Activated CD8-positive, alpha-beta memory T cell treated with anti-CD3 and anti-CD28 coated beads for 24 hours (primary cell): ENCODE results near the gene DNAAF9.

Experiments
- DNase-seq: peaks from one replicate; pipeline ENCODE4 v3.0.0-alpha.2; 2020

DNAAF9 gene

DNA sequence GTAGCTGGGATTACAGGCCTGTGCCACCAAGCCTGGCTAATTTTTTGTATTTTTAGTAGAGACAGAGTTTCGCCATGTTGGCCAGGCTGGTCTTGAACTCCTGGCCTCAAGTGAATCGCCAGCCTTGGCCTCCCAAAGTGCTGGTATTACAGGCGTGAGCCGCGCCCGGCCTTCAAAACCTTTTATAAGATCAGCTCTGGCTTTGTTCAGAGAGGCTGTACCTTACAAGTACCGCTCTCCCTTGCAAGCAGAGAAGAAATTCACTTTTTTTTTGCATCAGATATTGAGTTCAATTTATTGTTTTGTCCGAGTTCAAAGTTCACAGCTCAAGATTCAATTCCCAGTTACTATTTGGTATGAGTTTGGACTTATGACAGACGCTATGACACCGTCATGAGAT lies 1.9 kb upstream of the DNAAF9 start:
- no peak for DNase-seq

DNA sequence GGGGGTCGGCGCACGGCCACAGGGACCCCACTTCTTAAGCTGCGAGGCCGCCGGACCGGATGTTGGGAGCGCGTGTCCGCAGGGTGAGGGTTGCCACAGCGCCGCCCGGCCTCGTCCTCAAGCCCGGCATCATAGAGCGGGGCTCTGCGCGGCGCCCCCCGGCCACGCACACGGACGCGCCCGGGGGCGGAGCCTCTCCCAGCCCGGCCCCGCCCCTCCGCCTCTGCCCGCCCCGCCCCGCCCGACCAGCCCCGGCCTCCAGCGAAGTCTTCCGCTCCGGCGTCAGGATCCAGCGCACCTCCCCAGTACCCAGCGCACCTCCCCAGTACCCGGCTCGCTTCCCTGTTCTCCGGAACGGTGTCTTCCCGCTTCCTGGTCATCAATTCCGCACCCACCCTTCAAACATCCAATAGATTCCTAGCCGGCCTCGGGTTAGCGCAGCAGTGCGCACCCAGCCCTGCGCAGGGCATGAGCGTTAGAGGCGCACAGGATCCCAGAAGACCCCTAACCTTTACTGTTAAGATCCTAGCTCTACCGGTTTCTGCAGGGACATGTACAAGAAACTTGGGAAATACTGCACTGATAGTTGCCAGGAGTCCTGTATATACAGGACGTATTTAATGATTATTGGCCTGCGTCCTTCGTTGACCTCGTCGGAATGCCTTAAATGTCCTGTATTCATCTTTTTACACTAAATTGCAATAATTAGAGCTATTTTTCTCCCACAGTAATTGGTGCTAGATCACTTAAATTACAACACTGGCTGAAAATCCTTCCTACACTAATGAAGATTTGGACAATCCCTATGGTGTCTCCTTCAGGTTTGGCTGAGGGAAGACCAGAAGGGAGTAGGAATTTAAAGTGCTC lies 535 bp upstream of the DNAAF9 start:
- DNase-seq, result peak; percentile 89

DNA sequence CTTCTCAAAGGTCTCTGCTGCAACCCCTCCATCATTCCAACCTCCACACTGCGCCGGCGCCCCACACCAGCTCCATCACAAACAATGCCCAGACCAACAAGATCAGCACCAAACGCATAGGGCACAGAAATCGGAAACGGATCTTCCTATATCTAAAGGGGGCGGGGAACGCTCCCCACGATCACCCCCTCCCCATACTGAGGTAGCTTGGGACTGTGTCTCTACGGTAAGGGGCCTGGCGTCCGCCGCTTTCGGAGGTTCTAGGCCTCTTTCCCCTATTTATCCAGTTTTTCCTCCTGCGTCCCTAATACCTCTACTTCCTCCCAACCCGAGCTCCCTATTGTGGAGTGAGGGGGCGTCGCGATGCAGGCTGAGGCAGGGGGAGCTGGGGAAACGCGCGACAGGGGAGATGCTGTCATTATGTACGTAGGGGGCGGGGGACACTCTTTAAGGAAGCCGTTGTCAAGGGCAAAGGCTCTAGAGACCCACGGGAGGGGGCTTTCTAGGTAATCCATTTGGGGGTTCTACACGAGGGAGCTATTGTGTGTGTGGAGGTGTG lies 909 bp downstream of the DNAAF9 start:
- DNase-seq, result no peak

DNA sequence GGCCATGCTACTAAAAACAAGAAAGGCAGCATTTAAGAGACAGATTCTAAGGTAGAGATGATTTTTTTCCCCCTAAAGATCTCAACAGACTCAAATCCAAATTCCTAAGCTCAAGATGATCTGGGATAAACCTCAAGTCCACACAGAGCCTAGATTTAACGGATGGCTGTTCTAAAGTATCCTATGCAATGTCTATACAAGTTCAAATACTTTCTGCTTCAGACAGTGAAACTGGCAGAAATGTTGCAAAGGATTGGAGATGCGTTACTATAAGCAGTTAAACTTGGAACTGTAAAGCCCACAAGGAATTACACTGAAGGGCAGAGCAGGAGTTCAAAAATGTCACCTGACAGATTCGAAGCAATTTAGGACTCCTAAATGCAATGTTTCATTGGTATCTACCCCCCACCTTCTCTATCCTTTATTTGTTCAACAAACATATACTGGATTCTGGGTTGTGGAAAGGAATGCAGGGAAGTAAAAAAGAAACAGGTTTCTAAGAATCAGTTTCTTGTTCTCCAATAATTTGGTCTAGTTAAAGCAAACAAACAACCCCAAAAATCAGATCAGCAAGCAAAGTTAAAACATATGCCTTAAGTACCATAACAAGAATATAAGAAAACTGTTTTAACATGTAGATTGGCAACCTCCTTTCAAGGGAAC lies 1.6 kb downstream of the DNAAF9 start:
- no peak for DNase-seq

DNA sequence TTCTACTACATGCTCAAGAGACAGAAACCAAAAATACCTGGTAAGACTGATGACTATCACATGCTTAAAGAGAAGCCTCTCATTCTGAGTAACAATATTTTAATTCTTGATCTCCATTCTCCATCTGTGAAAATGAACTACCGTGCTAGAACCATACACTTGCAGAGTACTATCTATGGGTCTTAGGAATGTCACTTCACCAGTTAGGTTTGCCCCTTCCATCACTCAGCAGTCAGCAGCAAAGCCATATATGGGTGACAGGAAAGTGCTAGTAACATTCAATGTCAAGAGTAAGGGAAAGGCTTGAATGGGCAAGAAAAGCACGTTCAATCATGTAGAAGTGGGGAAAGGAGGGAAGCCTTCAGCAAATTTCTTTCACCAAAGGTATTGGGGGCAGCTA lies 2.3 kb downstream of the DNAAF9 start:
- DNase-seq, result no peak

DNA sequence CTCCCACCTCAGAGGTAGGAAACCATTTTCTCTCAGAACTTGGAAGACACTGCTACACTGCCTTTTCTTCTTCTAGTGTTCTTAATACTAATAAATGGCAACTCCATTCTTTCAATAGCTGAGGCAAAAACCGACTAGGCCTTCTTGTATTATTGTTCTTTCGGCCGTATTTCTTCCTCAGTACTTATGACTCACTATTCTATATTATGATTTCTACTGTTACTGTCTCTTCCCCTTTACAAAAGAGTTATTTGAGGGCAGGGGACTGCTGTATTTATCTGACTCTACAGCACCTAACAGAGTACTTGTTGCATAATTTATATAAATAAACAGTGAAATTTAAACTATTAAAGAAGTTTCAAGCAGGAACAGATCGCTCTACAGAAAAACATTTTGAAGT lies 3.1 kb downstream of the DNAAF9 start:
- DNase-seq, result no peak

DNA sequence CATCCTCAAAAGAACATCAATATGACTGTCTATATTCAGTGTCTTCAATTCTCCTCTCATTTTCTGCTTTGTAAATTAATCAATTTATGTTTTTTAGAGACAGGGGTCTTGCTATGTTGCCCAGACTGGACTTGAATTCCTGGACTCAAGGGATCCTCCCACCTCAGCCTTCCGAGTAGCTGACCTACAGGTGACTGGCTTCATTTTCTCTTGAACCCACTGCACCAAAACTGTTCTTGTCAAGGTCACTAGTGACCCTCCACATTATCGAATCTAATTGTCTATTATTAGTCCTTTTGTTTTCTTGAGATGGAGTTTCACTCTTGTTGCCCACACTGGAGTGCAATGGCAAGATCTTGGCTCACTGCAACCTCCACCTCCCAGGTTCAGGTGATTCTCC lies 3.7 kb downstream of the DNAAF9 start:
- DNase-seq, result no peak

DNA sequence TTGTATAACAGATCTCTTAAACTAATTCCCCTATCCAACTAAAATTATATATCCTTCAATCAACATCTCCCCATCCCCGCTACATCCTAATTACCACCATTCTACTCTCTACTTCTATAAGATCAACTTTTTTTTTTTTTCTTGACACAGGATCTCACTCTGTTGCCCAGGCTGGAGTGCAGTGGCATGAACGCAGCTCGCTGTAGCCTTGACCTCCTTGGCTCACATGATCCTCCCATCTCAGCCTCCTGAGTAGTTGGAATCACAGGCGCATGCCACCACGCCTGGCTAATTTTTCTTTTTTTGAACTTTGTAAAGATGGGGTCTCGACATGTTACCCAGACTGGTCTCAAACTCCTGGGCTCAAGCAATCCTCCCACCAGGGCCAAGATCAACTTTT lies 5.0 kb downstream of the DNAAF9 start:
- DNase-seq, result no peak

DNA sequence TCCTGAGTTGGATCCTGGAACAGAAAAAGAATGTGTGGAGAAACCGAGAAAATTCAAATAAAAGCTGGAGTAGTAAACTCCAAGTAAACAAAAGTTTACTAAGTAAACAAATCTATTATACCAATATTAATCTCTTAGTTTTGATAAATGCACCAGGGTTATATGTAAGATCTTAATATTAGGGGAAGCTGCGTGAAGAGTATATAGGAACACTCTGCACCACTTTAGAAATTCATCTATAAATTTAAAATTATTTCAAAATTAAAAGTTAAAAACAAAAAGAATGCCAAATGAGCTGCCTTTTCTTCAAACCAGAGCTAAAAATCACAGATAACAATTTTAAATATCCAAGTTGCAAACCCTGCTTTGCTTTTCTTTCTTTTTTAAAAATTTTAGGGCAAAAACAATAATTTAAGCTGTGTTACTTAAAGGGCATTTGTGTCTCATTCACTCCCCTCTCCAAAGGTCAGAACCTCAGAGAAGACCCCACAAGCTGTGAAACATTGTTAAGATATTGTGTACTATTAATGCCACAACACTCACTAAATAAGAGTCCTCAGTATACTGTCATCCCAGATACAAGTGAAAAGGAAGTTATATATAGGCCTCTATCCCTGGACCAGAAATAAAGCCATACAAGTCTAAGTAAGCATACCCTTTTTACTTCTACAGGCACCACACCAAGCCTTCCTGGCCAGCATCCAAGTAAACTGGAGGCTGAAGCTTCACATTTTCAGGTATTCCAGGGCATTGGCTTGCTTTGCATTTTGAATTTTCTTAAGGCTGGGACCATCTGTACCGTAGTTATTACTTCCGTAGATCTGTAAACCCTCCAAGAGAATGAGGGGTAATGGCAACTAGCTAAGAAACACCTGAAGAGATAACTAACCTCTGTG lies 7.0 kb downstream of the DNAAF9 start:
- no peak for DNase-seq

DNA sequence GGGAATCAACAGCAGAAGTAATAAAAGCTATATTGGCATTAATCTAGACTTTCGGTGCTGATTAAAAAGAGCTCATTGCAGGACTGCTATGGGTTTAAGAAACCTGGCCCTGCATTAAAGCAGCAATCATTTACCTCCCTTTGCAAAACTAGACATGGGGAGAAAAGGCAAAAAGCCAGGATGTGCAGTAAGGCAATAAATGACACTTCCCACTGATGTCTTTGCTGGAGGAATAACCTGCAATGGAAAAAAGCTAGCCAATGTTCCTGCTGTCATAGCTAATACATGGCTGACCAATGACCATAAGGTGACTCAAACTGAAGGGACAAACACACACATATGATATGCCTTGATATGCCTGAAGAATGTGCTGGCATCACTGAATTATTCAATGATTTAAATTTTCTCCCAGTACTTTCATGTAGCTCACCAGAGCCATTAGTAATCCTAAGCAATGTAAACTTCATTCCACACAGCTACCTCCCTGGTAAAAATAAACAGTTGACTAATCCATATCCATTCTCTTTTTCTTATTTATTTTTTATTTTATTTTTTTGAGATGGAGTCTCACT lies 8.7 kb downstream of the DNAAF9 start:
- DNase-seq, result no peak

DNA sequence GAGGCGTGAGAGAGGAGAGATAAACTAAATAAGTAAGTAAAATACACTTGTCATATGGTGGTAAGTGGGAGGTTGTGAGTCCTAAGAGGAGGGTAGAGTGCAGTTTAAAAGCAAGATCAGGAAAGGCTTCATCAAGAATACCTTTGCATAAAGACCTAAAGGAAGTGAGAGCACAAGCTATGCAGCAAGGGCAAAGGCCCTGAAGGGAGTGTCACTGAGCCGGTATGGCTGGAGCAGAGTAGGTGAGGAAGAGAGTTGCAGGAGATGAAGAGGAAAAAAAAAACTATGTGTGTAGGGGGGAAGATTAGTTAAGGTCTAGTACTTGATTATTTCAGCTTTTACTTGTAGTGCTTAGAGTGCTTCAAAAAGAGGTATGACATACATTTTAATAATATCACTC lies 11.0 kb downstream of the DNAAF9 start:
- DNase-seq, result no peak

DNA sequence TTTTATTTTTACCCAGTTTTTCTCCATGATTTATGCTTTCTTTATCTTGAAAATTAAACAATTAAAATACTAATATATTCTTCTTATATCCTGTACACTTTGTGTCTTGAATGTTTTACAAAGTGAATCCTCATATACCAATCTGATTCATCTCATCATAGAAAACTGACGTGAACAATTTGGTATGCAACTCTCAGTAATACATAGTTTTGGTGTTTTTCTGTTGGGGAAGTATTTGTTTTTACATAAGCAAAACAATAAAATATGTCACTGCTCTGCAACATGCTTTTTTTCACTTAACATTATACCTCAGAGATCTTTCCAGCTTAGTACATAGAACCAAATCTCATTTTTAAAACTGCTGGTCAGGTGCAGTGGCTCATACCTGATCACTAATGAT lies 14.7 kb downstream of the DNAAF9 start:
- no peak for DNase-seq

DNA sequence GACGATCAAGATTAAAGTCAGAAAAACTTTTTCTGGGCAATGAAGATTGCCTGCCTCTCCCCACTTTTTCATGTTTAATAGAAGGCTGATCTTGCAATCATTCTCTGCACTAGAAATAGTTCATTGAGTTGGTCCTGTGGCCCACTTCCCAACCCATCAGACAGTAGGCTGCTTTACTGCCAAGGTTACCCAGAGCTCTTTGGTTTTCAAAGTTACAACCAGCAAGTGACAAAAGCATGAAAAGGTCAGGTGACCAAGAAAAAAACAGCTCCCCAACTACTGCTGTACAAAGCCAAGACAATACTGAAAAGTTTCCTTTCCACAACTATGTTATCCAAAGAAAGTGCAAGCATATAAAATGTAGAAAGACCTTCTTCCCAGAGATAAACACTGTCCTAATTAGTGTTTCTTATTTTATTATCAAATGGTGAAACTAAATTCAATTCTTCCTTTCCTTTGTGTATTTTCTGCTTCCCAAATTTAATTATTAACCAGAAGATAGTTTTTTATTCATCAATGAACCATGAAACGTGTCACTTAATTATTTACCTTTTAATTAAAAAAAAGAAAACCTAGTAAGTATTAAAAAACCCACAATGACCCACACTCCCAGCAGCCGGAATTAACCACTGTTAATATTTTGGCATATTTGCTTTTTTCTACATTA lies 16.6 kb downstream of the DNAAF9 start:
- DNase-seq, result no peak

DNA sequence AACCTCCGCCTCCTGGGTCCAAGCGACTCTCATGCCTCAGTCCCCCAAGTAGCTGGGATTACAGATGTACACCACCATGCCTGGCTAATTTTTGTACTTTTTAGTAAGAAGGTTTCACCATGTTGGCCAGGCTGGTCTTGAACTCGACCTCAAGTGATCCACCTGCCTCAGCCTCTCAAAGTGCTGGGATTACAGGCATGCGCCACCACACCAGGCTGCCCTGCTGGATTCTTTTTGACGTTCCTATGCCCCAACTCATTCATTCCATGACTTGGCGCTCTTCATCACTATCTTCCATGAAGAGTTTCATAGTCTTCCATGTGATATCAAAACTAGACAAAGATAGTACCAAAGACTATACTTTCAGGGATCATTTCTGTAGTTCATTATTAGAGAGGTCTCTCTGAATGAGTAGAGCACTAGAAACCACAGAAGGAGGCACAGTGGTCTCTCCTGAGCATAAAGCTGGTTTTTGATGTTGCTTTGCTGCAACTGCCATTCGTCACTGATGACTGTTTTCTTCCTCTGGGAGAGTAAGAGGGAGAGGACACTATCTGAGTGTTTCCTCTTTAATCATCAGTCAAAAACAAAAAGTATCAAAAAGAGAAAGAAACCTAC lies 23.5 kb downstream of the DNAAF9 start:
- no peak for DNase-seq

DNA sequence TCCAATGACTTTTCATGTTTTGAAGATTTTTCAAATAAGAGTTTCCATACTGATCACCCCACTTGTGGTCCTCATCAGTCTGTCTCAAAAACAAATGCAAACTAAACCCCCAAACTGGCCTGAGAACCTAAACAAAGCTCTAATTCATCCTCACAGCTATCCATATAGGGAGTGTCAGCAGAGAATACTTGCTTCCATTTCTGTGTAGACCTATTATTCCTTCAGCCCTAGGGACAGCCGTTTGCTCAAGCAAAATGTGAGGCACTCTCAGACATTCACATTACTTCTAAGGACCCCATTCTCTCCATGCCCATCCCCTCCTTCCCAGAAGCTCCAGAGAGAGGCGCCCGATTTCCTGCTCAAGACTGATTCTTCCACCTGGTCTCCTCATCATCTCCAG lies 24.6 kb downstream of the DNAAF9 start:
- DNase-seq, result no peak

DNA sequence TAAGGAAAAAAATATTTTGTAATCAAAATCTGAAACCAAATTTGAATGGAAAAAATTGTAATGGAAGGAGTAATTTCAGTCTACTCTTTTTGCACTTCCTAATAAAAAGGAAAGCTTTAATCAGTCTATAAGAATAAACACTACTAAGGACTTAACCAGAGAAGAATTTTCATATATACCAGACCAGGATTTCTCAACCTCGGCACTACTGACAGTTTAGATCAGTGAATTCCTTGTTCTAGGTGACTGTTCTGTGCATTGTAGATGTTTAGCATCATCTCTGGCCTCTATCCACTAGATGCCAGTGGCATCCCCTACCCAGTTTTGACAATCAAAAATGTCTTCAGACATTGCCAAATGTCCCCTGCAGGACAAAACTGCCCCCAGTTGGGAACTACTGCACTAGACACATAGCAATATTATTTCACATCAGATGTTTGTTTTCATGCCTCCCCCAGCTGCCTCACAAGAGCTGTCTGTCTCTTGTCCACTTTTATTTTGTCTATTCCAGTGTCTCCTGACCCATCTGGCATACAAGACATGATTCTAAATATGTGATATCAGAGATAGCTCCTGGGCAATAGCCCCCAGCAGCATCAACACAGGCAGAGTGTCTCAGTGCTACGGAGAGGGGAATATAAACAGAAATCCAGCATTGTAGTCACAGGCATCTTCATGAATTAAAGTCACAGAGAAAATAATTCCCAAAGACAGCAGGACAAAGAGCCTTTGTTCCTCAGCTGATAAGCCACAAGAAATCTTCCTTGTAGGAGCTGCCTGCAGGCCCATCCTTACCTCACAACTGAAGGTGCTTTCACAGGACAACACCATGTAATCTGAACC lies 27.0 kb downstream of the DNAAF9 start:
- no peak for DNase-seq

DNA sequence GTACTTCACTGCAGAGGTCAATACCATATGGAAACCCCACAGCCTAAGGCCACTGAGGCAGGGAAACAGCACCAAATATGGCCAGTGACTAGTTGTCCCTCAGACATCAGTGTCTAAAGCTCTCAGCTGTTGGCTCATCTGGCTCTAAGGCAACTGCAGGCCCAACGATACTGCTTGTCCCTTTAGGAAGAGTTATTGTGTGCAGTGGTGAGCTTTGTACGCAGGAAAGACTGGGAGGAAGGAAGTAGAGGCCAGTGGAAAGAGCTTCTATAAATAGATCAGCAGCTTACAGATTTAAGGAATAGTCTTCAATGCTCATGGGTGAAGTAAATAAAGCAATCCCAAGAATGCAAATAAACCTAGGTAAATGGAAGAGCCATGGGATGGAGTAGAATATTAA lies 29.3 kb downstream of the DNAAF9 start:
- no peak for DNase-seq

DNA sequence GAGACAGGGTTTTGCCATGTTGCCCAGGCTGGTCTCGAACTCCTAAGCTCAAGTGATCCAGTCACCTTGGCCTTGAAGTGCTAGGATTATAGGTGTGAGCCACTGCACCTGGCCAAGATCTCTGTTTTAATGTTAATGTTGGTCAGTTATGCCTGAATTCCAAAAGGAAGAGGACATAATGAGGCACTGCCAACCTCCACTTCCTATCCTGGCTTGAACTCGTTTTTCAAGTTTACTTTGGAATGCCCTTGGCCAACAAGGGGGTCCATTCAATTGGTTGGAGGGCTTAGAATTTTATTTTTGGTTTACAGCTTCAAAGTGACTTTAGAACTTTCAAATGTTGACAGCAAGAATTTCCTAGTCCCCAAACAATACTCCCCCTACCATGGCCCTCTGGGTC lies 29.8 kb downstream of the DNAAF9 start:
- DNase-seq, result no peak

DNA sequence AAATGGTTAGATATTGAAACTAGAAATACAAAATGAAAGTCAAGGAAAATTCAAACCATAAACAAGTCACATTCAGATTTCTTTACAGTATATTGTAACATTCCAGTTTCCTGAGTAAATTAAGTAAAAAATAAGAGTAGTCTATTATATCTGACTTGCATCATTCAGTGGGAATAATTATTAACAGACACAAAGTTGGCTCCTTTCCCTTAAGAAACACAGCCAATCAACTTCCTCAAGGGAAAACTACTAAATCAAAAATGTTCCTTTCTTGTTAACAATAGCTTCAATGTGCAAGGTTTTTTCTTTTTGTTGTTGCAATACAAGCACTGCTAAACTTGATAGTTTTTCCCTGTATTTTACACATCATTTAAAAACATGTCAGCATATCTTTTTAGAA lies 33.2 kb downstream of the DNAAF9 start:
- DNase-seq, result no peak

DNA sequence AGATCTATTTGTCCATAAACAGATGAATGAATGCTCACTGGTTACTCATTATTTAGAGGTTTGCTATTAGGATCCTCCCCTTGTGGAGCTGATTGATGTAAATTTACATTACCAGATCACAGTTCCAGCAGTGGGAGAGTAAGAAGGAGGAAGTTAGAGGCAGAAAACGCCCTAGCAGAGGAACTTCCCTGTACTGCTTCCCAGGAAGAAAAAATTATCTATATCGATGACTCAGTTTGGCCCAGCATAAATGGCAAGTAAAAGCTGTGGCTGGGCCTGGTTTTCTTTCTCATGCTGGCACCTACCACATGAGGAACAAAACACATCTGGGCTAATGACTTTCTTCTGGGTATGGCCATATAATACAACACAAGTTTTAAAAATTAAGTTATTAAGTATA lies 35.7 kb downstream of the DNAAF9 start:
- no peak for DNase-seq

DNA sequence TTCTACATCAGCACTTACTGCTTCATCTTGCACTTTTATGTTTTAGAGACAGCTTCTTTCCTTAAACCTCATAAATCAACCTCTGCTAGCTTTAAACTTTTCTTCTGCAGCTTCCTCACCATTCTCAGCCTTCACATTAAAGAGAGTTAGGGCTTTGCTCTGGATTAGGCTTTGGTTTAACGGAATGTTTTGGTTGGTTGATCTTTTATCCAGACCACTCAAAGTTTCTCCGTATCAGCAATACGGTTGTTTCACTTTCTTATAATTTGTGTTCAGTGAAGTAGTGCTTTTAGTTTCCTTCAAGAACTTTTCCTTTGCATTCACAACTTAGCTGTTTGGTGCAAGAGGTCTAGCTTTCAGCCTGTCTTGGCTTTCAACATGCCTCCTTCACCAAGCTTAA lies 40.4 kb downstream of the DNAAF9 start:
- DNase-seq, result no peak
